GM21360 (cell line): ENCODE results near the gene MCHR1.

Source experiments
- ATAC-seq: cut with Tn5 transposase; IDR thresholded peaks from one replicate; pipeline ENCODE4 v1.9.1; 2021; ENCODE audit warnings: mild to moderate bottlenecking, moderate library complexity; ENCODE audit not compliant: unreplicated experiment

MCHR1 gene, protein sequence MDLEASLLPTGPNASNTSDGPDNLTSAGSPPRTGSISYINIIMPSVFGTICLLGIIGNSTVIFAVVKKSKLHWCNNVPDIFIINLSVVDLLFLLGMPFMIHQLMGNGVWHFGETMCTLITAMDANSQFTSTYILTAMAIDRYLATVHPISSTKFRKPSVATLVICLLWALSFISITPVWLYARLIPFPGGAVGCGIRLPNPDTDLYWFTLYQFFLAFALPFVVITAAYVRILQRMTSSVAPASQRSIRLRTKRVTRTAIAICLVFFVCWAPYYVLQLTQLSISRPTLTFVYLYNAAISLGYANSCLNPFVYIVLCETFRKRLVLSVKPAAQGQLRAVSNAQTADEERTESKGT

DNA sequence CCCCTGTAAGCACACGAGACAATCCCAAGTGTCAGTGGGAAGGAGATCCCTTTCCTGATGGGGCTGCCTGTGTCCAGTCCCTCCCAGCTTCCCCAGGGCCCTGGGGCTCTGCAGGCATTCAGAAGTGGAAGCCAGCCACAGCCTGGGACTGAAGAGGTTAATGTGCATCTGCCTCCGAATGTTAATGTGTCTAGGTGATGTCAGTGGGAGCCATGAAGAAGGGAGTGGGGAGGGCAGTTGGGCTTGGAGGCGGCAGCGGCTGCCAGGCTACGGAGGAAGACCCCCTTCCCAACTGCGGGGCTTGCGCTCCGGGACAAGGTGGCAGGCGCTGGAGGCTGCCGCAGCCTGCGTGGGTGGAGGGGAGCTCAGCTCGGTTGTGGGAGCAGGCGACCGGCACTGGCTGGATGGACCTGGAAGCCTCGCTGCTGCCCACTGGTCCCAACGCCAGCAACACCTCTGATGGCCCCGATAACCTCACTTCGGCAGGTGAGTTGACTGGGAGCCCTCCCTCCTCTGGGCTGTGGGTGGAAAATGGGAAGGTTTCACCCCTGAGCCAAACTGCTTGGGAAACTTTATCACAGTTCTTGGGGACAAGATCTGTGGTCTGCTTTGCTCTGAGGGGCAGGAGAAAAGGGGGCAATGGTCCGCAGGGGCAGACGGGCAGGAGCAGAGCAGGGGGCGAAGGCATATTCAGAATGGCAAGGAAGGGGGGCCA lies at the start of gene MCHR1:
TSS of gene MCHR1 (plus strand) at position 236 of the 715 bp plus-strand sequence. CDS start at position 405, 169 bp downstream.
- no peak for ATAC-seq

DNA sequence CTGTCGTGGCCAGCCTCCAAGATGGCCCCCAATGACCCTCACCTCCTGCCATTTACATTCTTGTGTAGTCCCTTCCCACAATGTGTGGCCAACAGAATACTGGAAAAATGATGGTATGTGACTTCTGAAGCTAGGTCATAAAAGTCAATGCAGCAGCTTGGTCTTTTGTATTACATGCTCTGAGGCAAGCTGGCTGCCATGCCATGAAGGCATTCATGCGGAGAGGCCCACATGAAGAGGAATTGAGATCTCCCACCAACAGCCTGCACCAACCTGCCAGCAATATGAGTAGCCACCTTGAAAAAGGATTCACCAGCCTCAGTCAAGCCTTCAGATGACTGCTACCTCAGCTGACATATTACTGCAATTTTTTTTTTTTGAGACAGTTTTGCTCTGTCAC lies 47.4 kb upstream of the MCHR1 start:
- ATAC-seq: no peak

DNA sequence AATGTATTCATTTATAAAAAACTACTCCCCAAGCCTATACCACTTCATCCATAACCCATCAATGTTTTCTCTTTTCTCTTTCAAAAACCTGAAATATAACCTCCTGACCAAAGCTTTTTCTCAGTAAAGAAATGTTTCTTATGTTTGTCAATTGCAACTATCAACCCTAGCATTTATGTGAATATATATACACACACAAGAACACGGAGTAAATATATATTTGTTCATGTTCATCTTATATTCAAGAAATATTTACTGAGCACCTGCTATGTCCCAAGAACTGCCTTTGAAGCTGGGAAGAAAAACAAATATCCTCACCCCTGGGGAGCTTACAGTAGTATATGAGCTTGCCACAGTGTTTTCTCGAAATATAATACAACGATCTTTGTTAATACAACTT lies 46.2 kb upstream of the MCHR1 start:
- ATAC-seq: no peak

DNA sequence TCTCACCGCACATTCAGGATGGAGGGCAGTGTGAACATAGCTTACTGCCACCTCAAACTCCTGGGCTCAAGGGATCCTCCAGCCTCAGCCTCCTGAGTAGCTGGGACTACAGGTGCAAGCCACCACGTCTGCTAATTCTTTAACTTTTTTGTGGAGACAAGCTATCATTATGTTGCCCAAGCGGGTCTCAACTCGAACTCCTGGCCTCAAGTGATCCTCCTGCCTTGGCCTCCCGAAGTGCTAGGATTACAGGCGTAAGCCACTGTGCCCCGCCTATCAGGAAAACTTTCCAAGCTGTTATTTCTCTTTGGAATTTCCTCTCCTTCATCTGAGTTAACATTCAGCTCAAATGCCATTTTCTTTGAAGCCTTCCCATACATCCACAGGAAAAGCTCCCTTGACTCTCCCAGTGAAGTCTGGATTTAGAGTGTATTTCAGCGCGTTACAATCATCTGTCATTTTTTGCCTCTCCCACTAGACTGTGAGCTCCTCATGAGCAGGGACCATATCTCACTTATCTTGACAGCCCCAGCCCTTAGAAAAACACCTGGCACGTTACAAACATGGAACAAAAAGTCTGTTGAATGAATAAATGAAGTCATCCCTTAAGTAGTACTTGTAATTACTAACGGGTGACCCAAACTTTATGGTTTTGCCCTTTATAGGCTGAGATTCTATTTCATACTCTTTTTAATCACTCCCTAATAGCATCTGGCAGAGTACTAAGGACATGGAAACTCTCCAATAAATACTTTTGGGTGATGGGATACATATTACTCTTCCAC lies 45.0 kb upstream of the MCHR1 start:
- no peak for ATAC-seq

DNA sequence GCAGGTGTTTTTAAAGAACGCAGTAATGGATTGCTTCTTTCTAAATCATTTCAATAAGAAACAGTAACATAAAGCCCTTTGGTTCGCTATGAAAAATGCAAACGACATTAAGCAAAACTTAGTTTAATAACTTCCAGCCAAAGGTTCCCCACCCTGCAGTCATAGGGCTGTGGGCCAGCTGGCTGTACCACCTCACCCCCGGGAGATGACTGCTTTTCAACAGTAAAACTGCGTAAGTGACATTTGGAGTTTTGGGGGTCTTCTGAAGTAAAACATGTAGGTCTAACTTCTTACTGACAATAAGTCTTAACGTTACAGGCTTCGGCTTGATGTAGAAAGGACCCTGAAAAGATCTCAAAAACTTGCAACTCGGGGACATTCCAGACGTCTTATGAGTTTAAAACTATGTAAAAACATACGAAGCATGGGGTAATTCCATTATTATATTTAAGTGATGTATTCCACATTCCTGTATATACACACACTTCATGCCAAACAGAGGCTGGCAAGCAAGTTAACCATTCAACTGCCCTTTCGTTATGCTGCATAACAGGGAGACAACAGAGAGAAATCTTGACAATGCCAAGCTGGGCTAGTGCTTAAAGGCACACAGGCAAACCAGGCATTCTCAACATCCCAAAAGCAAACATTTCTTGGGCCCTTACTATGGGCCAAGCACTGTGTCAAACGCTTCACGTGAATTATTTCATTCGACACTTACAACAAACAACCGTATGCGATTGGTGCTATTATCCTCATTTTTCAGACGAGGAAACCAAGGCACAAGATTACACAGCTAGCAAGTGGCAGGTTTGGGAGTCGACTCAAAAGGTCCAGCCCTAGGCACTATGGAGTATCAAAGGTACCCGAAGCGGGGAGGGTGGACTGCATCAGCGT lies 44.0 kb upstream of the MCHR1 start:
- no peak for ATAC-seq

DNA sequence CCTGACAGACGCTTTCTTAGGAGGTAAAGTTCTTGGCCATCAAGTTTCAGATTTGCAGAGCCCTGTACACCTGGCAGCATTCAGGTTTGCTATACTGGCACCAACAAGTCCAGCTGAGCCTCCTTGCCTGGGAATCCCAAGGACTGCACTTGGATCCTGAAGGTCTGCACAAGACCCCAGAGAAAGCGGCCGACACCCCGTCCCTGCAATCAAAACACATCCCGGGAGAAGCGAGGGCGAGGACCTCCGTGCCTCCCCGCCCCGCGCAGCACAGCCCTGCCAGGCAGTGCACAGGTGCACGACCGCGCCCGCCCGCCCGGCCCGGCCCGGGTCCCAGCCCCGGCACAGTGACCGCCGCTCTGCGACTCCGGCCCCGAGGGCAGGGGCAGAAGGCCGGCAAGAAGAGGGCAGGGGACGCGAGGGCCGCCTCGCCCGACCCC lies 43.3 kb upstream of the MCHR1 start:
- peak; percentile 20 for ATAC-seq

DNA sequence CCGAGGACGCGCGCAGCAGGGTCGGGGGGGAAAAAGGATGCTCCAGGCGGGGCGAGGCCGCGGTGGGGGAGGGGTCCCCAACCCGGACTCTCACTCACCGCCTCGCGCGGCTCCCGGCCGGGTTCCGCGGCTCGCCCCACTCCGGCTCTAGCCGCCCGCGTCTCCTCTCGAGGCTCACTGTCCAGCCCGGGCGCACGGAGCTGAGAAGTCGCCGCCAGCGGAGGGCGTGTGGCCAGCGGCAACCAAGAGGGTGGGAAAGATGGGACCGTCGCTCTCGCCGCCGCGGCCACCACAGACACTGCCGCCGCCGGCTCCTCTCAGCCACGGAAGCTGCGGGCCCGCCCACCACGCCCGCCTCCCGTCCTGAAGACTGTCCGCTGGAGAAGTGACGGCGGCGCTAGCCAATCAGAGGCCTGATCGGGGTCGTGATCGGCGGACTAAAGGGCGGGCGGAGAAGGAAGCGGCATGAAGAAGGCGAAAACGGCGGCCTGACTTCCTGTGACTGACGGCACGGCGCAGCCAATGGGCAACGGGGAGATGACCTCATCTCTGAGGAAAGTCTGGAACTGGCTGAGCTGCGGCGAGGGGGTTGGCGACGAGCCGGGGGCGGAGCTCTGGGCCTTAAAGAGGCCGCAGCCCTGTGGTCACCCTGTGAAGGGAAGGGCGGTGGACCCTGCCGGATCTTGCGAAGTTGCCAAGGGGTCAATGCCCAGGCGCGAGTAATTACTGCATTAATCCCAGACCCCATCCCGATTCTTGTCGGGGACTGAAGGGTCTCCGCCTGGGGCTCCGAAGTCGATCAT lies 42.7 kb upstream of the MCHR1 start, which contains the start of gene MRTFA:
TSS of gene MRTFA (minus strand) at position 340 of the 803 bp plus-strand sequence.
- peak; percentile 84 for ATAC-seq

DNA sequence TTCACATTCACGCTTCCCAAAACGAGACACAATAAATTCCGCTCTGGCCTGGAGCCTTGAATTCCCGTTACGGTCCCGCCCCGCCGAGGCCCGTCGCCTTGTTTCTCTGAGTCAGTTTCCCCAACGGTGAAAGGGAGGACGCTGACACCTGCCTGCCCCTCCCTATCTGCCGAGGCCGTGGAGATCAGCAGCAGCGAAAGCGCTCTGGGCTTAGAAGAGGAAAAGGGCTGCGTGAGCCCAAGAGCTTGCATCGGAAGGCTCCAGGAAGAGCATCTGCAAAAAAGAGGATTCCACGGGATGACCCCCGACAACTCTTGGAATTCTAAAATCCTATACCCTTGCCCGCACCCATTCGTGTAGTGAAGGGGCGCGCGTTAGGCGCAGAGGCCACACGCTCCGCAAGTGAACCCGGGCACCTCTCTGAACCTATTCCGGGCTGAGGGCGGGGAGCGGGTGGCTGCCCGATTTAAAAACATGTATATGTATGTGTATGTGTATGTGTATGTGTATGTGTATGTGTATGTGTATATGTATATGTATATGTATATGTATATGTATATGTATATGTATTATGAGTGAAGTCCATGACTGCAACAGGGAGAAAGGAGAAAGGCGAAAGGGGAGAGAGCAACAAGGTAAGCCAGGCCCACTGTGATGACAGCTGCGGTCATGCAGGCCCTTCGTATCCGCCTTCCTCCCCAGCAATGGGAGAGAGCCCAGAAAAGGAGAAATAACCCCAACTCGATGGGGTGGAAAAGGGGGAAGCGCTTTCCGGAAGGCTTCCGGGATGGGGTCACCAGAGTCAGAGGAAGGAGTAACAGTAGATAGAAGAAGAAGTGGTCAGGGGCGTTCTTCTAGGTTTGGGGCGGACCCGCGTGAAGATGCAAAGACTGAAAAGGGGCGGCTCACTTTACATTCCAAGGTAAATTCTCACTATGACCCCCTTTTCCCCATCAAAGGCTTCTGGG lies 41.8 kb upstream of the MCHR1 start:
- peak; percentile 6 for ATAC-seq

DNA sequence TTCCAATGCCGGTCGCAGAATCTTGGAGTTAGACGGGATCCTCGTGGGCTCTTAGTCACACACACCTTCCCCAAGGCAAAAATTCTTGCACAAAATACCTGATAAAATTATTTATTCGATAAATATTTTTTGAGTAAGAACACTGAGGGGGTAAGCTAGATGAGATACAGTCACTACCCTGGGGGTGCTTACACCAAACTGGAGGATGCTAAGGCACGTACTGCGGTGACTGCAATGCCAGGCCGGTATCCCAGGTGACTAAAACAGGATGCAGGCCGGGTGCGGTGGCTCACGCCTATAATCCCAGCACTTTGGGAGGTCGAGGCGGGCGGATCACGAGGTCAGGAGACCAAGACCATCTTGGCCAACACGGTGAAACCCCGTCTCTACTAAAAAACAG lies 41.0 kb upstream of the MCHR1 start:
- no peak for ATAC-seq

DNA sequence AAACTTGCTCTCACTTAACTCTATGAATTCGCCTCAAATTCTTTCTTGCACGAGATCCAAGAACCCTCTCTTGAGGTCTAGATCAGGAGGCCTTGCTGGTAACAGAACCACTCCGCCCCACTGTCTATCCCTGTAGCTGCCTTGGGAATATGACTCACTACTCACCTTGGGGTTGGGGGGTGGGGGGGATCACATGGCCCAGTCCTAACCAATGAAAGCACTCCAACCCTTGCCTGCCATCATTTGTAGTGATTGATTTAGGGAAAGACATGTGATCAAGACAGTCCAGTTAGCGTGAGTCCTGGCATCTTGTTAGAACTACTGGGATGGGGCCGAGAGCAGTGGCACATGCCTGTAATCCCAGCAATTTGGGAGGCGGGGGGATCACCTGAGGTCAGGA lies 38.0 kb upstream of the MCHR1 start:
- no peak for ATAC-seq

DNA sequence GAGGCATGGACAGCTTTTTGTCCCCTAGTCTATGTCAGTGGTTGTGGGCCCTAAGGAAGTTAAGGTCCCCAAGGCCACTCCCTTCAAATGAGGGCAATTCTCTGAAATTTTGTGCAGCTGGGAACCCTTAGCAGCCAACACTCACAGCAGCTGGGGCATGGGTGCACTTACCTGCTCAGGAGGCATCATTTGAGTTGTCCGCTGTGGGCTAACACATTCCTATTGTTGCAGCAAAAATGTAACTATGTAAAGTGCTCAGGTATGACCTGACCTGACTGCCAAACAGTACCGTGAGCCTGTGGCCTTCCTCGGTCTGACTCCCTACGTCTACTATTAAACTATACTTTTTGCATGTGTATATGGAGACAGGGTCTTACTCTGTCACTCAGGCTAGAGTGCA lies 37.0 kb upstream of the MCHR1 start:
- no peak for ATAC-seq

DNA sequence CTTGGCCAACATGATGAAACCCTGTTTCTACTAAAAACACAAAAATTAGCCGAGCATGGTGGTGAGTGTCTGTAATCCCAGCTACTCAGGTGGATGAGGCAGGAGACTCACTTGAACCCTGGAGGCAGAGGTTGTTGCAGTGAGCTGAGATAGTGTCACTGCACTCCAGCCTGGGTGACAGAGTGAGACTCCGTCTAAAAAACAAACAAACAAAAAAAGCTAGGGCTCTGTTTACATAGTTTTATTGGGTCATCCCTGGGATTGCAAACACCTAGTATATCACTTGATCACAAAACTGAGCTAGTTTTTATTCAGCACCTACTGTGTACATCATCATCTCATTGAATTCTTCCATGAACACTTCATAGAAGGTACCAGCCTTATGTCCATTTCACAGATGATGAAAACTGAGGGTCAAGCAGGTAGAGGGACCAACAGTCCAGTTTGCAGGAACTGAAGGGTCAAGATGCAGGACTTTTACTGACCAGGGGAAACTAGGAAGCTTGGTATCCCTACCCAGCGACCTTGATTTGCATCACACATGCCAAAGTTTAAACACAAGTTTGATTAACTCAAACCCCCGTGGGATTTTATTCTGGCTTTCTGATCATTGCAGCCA lies 33.6 kb upstream of the MCHR1 start:
- no peak for ATAC-seq

DNA sequence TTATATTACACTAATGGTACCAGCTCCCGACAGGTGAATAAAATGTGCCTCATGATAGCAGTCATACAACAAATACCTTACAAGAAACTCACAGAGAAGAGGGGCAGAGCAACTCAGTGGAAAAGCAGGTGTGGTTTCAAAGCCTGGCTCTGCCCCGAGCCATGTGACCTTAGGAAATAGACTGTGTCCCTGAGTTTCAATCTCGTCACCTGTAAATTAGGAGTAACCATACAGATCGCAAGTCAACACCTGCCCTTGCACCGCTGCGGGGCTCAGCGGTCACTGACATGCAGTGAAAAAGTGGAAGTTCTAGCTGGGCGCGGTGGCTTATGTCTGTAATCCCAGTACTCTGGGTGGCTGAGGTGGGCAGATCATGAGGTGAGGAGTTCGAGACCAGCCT lies 30.9 kb upstream of the MCHR1 start:
- no peak for ATAC-seq

DNA sequence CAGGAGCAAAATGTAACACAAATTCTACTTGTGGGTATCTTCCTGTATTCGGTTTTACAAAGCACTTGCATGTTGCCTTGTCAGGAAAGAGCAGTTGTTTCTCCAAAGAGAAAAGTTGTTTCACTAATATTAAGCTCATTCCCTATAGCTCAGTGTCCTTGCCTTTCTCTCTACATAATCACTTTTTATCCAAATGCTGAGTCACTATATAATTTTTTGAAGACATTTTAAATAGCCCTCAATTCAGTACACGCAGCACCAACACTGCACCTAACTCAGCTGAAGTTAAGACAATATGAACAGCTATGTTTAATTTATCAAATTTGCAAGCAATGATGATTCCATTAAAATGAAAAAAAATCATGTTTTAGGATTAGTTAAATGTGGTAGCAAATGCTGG lies 28.2 kb upstream of the MCHR1 start:
- no peak for ATAC-seq

DNA sequence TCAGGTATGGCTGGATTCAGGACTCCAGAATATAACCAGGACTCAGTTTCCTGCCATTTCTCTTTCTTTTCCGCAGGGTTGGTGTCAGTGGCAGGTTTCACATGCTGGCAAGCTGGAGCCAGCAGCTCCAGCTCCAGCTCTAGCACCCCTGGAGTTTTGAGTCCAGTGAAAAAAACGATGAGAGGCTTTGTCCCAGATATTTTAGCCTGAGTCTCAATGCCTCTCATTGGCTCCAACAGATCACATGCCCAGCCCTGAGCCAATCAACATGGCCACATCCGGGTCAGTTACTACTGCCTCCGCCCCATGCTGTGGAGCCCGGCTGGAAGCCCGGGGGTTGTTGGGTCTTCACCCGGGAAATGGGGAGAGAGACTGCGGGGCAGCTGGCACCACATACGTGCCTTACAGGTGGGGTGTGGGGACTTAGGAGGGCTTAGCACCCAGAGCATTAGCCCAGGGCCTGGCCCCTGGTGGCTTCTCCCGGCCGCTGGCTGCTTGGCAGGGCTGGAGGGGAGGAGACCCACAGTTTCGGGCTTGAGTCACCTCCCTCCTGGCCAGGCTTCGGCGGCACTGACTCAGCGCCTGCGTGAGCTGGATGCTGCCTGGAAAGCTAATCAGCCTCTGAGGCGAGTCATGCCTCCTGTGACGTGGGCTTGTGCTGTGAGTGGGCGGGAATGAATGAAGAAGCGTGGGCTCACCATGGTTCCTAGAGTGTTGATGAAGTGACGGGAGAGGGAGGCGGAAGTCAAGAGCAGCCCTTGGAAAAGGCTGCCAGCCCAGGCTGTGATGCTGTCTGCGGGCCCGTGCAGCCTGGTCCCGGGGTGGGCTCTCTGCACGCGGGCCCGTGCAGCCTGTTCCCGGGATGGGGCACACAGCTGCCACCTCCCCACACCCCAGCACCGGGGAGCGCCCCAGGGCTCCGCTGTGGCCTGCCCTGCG lies 27.5 kb upstream of the MCHR1 start:
- ATAC-seq: no peak

DNA sequence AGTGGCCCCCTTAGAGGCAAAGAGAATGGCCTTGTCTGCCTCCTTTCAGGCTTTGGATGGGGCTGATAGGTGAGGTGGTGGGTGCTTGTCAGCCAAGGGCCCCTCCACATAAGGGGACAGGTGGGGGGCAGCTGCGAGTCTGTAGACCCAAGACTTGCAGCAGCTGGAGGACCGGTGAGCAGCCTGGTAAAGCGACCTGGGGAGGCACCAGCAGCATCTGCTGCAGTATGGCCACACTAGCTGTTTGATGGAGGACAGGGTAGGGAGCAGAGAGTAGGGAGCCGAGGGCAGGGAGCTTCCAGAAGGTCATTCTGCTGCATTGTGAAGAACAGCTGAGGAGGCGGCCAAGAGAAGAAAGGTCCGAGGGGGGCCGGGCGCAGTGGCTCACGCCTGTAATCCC lies 25.9 kb upstream of the MCHR1 start:
- no peak for ATAC-seq
